DMS153 treated with DMSO at 0.1 percent for 48 hours (cell line): ENCODE data around the gene PNRC2.

Experiments used
- DNase-seq: peaks from one replicate; lab custom pipeline; 2025; ENCODE audit not compliant: unreplicated experiment; lab: John Stamatoyannopoulos, UW

Gene PNRC2, protein sequence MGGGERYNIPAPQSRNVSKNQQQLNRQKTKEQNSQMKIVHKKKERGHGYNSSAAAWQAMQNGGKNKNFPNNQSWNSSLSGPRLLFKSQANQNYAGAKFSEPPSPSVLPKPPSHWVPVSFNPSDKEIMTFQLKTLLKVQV

DNA sequence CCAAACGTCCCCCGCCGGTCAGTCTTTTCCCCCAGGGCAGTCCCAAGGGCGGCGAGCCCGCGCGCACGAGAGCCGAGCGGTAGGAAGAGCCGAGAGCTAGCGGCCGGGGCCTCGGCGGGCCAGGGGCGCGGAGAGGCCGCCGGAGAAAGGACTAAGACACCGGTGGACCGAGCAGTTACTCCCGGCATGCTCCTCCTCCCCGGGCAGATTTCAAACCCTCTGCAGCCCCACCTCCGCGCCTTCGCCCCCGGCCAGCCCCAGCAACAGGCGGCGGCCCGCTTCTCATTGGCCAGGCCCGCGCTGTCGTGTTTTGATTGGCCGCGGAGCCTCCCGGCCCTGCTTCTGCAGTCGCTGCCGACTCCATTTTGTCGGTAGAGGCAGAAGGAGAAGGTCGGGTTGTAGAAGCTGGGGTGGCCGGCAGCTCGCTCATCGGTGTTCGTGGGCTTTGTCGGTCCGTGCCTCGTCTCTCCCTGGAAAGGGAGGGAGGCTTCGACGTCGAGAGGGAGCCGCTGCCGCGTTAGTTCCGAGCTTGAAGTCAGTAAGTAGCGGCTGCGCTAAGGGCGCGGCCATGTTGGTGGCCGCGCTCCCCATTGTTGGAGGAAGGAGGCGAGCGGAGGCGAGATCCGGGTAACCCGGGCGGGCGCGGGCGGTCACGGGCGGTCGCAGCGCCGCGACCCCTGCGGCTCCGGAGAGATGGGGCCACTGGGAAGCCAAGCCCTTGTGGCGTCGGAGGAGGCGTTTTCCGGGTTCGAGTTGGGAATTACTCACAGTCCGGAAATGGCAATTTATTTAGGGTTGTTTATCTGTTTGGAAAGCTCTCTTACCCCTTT, at the start of gene PNRC2:
PNRC2 (plus strand) TSS at position 368 of the 830 bp plus-strand sequence. CDS start 1,630 bp downstream, outside the sequence.
- peak; percentile 93 for DNase-seq

DNA sequence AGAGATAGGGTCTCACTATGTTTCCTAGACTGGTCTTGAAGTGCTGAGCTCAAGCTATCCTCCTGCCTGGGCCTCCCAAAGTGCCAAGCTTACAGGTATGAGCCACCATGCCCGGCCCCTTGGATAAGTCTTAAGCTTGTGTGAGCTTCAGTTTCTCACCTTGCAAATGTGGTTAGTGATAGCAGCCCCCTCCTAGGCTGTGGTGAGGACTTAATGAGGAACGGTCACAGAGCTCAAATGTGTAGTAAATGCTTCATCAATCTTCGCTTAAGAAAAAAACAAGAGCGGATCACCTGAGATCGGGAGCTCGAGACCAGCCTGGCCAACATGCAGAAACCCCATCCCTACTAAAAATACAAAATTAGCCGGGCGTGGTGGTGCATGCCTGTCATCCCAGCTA, 49.5 kb upstream of the PNRC2 start:
- DNase-seq = no peak

DNA sequence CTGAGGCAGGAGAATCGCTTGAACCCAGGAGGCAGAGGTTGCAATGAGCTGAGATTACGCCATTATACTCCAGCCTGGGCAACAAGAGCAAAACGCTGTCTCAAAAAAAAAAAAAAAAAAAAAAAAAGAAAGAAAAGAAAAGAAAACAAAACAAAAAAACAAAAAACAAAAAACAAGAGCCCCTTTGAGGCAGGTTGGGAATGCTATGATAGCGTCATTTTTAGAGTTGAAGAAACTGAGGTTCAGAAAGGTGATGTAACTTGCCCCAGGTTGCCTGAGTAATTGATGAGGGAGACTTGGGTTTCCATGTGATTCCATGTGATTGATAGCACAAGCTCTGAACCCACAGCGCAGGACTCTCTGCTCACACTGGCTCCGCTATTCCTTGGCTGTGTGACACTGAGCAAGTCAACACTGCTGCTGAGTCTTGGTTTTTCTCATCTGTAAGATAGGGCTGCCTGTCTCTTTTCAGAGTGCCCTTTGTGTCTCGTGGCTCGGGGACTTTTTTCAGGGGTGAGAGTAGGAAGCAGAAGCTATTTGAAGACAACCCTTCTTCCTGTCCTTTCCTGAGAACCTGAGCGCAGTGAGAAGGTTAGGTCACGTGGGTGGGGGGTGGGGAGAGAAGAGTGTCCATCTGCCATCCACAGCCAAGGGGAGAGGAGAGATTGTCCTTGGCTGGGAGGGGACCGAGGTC, 48.9 kb upstream of the PNRC2 start:
- DNase-seq = no peak

DNA sequence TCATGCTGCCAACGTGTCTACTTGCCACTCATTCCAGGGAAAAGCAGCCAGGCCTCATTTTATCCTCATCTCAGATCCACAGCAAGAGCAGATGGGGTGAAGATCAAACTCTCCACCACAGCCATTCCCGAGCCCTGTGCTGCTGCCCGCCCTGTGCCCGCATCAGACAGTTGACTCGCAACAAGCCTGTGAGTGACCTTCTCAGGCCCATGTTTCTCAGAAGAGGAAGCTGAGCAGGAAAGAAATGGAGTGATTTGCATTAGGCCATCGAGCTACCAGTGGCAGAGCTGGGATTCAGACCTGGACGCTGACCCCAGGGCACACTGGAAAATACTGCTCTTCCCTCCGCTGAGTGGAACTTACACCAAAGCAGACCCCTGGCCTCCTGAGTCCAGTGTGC, 47.7 kb upstream of the PNRC2 start:
- no peak for DNase-seq

DNA sequence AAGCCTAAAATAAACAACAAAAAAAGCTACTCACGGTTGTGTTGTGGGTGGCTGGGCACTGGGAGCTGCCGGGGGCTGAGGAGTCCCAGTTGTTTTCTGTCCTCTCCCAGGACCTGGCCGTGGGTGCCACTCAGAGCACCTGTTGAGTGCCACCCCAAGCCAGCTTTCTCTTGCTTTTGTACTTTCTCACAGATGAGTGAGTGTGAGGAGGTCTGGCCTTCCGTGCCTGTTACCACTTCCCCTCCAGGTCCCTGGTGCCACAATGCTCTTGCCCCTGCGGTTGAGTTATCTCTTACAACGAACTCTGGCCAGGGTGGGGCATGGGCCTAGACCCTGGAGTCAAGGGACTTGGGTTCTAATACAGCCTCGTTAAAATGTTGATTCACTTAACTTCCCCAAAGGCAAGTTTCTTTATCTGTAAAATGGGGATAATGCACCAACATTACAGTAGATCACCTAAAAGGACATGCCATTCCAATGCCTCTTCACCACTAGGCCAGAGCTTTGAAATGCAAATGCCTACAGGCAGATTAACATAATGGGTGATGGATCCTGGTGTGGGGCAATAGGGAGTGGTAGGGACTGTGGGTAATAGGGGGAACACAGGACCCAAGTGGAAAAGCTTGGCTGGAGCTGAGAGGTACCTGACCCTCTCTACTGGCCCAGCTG, 46.3 kb upstream of the PNRC2 start, which contains the start of gene CNR2:
CNR2 (minus strand) TSS at position 151 of the 669 bp plus-strand sequence. CDS start 37,745 bp downstream, outside the sequence.
- DNase-seq = no peak

DNA sequence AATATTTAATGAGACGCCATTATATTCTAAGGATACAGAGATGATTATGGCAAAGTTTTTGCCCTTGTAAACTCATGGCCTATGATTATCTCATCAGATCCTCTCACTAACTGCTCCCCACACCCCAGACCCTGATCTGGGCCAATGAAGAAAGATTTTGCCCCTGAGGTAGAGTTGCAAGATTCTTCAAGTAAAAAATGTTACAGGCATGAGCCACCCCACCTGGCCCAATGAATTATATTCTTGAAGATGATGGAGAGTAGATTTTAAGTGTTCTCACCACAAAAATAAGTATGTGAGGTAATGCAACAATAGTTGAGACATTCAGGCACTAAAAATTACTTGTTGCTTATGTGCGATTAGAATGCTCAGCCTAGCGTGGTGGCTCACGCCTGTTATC, 44.7 kb upstream of the PNRC2 start:
- DNase-seq = no peak

DNA sequence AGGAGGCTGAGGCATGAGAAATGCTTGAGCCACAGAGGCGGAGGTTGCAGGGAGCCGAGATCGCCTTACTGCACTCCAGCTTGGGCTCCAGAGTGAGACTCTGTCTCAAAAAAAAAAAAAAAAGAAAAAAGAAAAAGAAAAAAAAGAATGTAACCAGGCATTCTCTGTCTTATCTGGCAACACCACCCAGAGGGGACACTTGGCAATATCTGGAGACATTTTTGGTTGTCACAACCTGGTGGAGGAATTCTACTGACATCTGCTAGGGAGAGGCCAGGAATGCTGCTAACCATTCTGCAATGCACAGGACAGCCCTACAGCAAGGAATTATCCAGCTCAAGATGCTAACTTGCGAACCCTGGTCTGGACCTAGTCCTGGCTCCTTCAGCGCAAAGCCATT, 44.2 kb upstream of the PNRC2 start:
- no peak for DNase-seq

DNA sequence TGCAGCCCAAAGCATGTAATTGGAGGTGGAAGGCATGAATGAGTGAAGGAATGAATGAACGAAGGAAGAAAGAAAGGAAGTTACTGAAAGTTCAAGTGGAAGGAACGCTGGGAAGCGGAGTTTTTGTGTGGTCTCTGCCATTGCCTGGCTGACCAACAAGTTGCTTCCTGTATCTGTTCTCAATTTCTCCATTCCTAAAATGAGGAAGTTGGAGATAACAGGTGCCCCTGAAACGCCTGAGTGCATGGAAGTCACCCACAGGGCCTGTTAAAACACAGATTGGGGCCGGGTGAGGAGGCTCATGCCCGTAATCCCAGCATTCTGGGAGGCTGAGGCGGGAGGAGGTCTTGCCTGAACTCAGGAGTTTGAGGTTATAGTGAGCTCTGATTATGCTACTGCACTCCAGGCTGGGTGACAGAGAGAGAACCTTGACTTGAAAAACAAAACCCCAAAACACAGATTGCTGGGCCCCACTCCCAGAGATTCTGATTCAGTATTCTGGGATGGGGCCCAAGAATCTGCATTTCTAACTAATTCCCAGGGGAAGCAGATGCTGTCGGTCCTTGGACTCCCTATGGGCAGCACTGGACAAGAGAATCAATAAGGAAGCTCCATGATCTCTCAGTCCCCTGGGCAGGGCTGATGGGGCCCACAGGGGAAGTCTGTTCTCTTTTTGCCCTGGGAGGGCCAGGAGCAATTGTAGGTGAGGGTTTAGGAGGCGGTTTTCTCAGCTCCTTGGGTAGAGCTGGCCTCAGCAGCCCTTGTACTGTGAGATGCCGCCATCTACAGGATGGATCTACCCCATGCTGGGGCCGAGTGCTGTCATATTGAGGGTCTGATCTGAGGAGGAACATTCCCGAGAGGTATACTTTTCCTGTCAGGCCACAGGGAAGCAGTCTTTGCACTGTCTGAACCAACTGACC, 43.2 kb upstream of the PNRC2 start:
- peak; percentile 24 for DNase-seq

DNA sequence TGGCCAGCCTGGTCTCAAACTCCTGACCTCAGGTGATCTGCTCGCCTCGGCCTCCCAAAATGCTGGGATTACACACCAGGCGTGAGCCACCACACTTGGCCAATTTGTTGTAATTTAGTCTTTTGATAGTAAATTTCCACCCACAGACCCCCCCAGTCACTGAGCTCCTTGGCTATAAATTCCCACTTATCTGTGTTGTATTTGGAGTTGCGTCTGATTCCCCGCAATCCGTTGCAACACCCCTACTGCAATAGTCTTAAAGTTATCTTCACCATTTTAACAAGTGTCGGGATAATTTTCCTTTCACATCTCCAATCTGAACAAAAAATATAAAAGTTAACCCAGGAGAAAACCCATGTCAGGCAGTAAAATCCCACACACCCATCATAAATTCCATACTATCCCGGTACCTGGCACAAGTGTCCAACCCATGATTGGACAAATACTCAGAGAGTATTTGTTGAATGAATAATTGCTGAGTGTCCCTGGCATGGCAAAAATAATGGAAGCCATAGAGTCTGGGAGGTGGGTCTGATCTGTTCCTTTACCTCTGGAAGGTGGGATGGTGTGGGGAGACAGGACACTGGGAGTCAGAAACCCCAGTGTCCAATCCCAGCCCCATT, 37.2 kb upstream of the PNRC2 start:
- DNase-seq = no peak

DNA sequence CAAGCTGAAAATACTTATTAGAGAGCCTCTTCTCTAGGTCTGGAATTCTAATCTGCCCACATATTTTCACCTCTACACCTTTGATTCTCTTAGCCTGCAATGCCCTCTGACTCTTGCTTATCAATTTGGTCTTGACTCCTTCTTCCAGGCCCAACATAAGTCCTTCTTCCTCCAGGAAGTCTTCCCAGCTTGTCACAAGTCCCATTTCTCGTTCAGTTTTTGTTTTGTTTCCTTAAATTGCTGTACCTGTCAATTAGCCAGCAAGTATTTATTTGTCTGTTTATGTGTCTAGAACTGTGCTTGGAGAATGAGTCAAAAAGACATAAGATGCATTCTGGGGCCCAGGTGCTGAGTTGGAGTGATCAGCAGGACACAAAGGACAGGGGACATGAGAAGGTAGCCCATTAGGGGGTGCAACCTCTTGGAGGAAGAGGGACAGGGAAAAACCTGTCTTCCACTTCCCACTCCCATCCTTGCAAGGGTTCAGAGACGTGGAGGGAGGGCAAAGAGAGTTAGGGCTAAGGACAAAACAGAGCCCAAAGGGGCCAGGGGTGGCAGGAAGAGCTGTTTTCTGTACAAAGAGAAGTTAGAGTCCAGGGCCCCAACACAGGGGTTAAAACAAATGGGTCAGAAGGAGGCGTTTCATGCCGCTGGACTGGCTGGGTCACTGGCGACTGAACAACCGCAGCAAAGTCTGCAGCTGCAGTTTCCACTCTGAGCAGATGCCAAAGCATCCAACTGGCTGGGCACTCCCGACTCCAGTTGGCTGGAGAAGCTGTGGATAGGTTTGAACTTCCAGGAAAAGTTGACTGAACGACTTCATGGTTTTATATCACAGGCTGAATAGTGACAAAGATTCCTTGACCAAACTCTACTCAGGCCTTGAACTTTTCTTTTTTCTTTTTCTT, 35.8 kb upstream of the PNRC2 start:
- DNase-seq = no peak

DNA sequence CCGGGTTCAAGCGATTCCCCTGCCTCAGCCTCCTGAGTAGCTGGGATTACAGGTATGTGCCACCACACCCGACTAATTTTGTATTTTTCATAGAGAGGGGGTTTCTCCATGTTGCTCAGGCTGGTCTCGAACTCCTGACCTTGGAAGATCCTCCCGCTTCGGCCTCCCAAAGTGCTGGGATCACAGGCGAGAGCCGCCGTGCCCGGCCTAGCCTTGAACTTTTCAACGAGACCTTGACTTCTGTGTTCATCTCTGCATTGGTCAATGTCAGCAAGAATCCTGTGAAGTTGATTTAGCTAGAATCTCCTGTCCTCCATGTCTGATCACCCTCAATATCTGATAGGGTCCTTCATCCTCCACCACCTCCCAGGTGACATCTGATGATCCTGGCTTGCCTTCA, 35.0 kb upstream of the PNRC2 start:
- no peak for DNase-seq

DNA sequence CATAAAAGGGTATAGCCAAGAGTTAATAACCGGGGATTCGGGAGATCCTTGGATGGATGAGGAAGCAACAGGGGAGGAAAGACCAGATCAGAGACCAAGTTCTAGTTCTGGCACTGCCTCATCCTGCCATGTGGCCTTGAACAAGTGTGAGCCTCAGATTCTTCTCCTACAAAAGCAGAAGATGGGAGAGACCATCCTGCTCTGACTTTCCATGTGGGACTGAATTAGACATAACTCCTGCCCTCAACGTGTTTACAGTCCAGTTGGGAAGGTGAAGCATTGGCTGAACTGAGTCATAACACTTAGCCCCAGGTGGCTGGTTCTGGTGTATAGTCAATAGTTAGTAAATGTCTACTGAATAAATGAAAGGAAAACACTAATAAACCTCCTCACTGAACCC, 34.3 kb upstream of the PNRC2 start:
- no peak for DNase-seq

DNA sequence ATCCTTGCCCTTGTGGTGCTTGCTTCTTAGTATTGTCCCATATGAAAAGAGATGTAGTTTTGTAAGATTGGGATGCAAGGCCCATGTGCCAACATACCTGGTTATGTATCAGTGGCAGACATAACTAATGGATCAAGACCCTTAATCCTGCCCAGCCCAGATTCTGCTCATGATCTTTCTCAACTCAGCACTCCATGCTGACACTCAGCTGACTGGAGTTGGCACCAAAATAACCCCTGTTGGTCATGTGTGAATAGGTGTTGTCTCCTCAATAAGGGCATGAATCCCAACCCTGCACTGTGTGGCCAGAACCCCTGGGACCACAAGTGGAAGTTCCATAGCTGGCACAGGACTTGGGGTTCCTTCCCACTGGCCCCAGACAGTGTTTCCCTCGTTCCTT, 32.5 kb upstream of the PNRC2 start:
- DNase-seq = no peak

DNA sequence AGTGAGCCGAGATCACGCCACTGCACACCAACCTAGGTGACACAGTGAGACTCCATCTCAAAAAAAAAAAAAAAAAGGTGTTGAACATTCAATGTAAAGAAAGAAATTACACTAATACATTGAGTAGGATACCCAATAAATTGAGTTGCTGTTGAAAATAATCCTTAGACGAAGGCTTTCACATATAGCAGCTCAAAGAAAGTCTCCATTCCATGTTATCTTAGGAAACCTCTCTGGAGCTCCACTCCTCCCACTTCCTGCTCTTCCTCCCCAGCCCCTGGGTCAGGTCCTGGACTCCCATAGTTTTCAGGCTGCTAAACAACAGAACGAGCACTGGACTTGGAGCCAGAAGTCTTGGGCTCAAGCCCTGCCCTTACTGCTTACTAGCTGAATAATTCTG, 30.8 kb upstream of the PNRC2 start:
- no peak for DNase-seq

DNA sequence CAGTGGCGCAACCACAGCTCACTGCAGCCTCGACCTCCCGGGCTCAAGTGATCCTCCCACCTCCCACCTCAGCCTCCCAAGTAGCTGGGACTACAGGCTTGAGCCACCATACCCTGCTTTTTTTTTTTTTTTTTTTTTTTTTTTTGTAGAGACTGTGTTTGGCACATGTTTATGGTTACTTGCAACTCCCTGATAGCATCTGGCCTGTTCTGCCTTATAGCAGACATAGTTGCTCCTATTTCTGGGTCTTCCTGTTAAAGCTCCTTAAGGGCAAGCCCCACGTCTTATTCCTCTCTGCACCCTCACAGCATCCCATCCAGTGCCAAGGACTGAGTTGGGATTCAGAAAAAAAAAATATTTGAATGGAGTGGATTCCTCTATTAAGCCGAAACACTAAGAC, 29.4 kb upstream of the PNRC2 start:
- DNase-seq = no peak

DNA sequence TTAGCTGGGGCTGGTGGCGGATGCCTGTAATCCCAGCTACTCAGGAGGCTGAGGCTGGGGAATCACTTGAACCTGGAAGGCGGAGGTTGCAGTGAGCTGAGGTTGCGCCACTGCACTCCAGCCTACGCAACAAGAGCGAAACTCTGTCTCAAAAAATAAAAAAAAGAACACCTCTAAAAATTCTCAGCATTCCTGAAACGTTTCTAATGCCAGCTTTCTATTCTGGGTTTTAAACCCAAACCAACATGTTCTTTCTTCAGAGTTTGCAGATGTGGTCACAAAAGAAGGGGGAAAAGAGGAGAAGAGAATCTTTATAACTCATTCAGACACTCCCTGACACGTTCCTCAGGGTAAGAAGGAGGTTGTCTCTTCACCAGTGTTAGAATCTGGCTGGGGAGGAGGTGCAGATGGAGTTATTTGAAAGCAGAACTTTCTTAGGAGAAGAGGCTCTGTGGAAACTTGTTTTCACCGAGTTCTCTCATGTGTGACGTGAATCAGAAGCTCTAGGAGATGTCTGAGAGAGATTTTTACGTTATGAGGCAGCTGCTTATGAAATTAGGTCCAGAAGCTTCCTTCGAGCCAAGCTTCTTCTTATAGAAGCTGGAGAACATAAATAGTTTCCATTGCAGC, 28.7 kb upstream of the PNRC2 start:
- no peak for DNase-seq

DNA sequence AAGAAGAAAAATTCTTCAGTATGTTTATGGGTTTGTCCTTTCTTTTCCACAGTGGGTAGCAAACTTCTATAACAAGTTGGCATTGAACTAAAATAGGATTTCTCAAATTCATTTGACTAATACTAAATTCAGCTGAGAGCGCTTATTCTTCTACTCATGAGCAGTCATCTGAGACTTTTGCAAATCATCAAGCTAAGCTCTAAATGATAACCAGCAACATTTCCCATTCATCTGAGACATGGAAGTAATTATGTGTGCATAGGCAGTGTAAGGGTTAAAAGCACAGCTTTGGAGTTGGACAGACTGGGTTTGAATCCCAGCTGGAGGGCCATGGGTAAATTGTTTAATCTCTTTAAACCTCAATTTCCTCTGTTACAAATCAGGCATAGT, 28.1 kb upstream of the PNRC2 start:
- no peak for DNase-seq

DNA sequence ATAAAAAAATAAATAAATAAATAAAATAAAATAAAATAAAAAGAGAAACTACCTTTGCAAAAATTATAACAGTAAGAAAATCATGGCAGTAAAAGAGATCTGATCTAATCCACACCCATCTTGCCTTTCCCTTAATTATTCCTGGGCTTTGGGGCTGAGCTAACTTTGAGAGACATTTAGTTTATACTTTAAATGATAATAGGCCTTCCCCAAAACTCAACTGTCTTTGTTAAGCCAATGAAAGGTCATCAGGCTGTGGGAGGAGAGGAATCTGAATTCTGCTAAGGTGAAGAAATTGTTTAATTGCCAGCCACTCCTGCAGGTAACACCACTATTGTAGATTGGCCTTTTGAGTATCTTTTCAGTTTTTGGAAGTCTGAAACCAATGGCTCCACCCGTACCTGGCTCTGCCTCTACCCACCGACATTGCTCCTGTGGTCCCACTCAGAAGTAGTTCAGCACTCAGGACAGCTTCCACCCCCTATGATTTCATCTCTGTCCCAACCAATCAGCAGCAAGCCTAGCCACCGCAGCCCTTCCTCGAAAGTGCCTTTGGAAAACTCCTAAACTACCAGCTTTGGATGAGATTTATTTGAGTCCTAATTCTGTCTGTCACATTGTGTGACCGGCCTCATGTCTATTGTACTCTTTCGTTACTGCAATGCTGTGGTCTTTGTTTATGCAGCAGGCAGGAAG, 23.0 kb upstream of the PNRC2 start:
- no peak for DNase-seq
